ENCODE results near the gene ZNF683. TPM values are rescaled to one million over a fixed set of nuclear protein-coding genes. Genes with fewer than 3 reads are reported as not detected.

The ZNF683 gene
- total and polyA plus RNA-seq, 4 donors, result 0.17 to 0.55 (median 0.40) TPM; not detected in 1

GRCh38 chr1:26399034-26399433 lies 26.5 kb upstream of the ZNF683 start:
- DNase-seq (no peak), ATAC-seq (ENCODE audit: insufficient read depth, low FRiP score) (no peak)
- no peaks in the 10 kb centered on the region for H3K27me3 ChIP-seq (ENCODE audit: control insufficient read depth in 3 of 3, insufficient read depth in 3 of 3, low read length in 2 of 3)
- no peaks in the 10 kb centered on the region for H3K9me3 ChIP-seq (ENCODE audit: control insufficient read depth in 4 of 4, insufficient read depth in 3 of 4, low read length in 3 of 4)
- no peaks in the 10 kb centered on the region for H3K36me3 ChIP-seq (ENCODE audit: control insufficient read depth in 4 of 4, insufficient read depth in 4 of 4, low read length in 4 of 4)
- H3K9ac ChIP-seq (ENCODE audit: insufficient read depth in 1 of 2, low read length in 2 of 2), result no peak overlapping the region
- 80 to 86% methylated on average over 3 of the region's 3 CpGs for WGBS, 2 donors
- no peaks in the 10 kb centered on the region for H3K4me1 ChIP-seq (ENCODE audit: control insufficient read depth in 5 of 5, insufficient read depth in 5 of 5, low read length in 5 of 5)
- no peak overlapping the region for H3K27ac ChIP-seq (ENCODE audit: low read depth in 1 of 2, low read length in 1 of 2)
- no peak for TF ChIP-seq CTCF (IDR thresholded peaks at IDR 0.05; ENCODE audit: control extremely low read depth, extremely low read depth)
- no peak overlapping the region for H3K4me3 ChIP-seq

- H3K4me1 ChIP-seq (ENCODE audit: control insufficient read depth in 5 of 5, insufficient read depth in 5 of 5, low read length in 5 of 5), result no peaks in the 10 kb centered on the region
- no peak overlapping the region for H3K27ac ChIP-seq (ENCODE audit: low read depth in 1 of 2, low read length in 1 of 2)
- 82 to 87% methylated on average over 8 of the region's 8 CpGs for WGBS, 2 donors
- H3K27me3 ChIP-seq (ENCODE audit: control insufficient read depth in 3 of 3, insufficient read depth in 3 of 3, low read length in 2 of 3), result no peaks in the 10 kb centered on the region
- no peak for TF ChIP-seq CTCF (IDR thresholded peaks at IDR 0.05; ENCODE audit: control extremely low read depth, extremely low read depth)
- H3K9me3 ChIP-seq (ENCODE audit: control insufficient read depth in 4 of 4, insufficient read depth in 3 of 4, low read length in 3 of 4), result no peaks in the 10 kb centered on the region
- H3K4me3 ChIP-seq, result no peak overlapping the region
- ATAC-seq (ENCODE audit: insufficient read depth, low FRiP score), result no peak
- DNase-seq, result no peak
- H3K36me3 ChIP-seq (ENCODE audit: control insufficient read depth in 4 of 4, insufficient read depth in 4 of 4, low read length in 4 of 4), result no peaks in the 10 kb centered on the region
- H3K9ac ChIP-seq (ENCODE audit: insufficient read depth in 1 of 2, low read length in 2 of 2), result no peak overlapping the region
Measured at GRCh38 chr1:26395754-26396153, 23.2 kb upstream of the ZNF683 start.

GRCh38 chr1:26391450-26391849 lies 18.9 kb upstream of the ZNF683 start:
- no peak overlapping the region for H3K9ac ChIP-seq (ENCODE audit: insufficient read depth in 1 of 2, low read length in 2 of 2)
- 4 to 6% methylated on average over 3 of the region's 3 CpGs for WGBS, 2 donors
- H3K4me3 ChIP-seq, result no peak overlapping the region
- TF ChIP-seq CTCF (IDR thresholded peaks at IDR 0.05; ENCODE audit: control extremely low read depth, extremely low read depth), result no peak
- ATAC-seq (ENCODE audit: insufficient read depth, low FRiP score) (no peak), DNase-seq (no peak)
- no peaks in the 10 kb centered on the region for H3K9me3 ChIP-seq (ENCODE audit: control insufficient read depth in 4 of 4, insufficient read depth in 3 of 4, low read length in 3 of 4)
- no peaks in the 10 kb centered on the region for H3K4me1 ChIP-seq (ENCODE audit: control insufficient read depth in 5 of 5, insufficient read depth in 5 of 5, low read length in 5 of 5)
- no peaks in the 10 kb centered on the region for H3K36me3 ChIP-seq (ENCODE audit: control insufficient read depth in 4 of 4, insufficient read depth in 4 of 4, low read length in 4 of 4)
- no peaks in the 10 kb centered on the region for H3K27me3 ChIP-seq (ENCODE audit: control insufficient read depth in 3 of 3, insufficient read depth in 3 of 3, low read length in 2 of 3)
- H3K27ac ChIP-seq (ENCODE audit: low read depth in 1 of 2, low read length in 1 of 2), result no peak overlapping the region

GRCh38 chr1:26389604-26390247 lies 17.2 kb upstream of the ZNF683 start:
- Histone ChIP-seq H3K36me3 (ENCODE audit: control insufficient read depth in 4 of 4, insufficient read depth in 4 of 4, low read length in 4 of 4) (no peaks in the 10 kb centered on the region), H3K27me3 (ENCODE audit: control insufficient read depth in 3 of 3, insufficient read depth in 3 of 3, low read length in 2 of 3) (no peaks in the 10 kb centered on the region), H3K27ac (ENCODE audit: low read depth in 1 of 2, low read length in 1 of 2) (no peak overlapping the region), H3K9ac (ENCODE audit: insufficient read depth in 1 of 2, low read length in 2 of 2) (no peak overlapping the region), H3K4me1 (ENCODE audit: control insufficient read depth in 5 of 5, insufficient read depth in 5 of 5, low read length in 5 of 5) (no peaks in the 10 kb centered on the region), H3K9me3 (ENCODE audit: control insufficient read depth in 4 of 4, insufficient read depth in 3 of 4, low read length in 3 of 4) (no peaks in the 10 kb centered on the region), H3K4me3 (no peak overlapping the region)
- ATAC-seq (ENCODE audit: insufficient read depth, low FRiP score), result no peak
- DNase-seq, result no peak
- WGBS, 2 donors, result 72% methylated on average over 4 of the region's 4 CpGs
- no peak for TF ChIP-seq CTCF (IDR thresholded peaks at IDR 0.05; ENCODE audit: control extremely low read depth, extremely low read depth)

Measured in lung (tissue), 12 donors.